ENCODE results near the gene SCYL2. TPM values are rescaled to one million over a fixed set of nuclear protein-coding genes. Genes with fewer than 3 reads are reported as not detected.
"Not testable (repeated sequence)": the region's sequence is repeated elsewhere in the genome, so short reads cannot be mapped to it uniquely, and the experiment has no call there.

The SCYL2 gene
- total RNA-seq, 1 donor from 2014 or later, result 59.8 TPM

- peaks cover 8% of the 10 kb centered on the region for H3K9me3 Mint-ChIP-seq
- no peak for DNase-seq (ENCODE audit: low read depth, low spot score)
- H3K36me3 Mint-ChIP-seq (ENCODE audit: low read depth), result peaks cover 36% of the 10 kb centered on the region
- no peak overlapping the region for H3K4me3 Mint-ChIP-seq
- TF ChIP-seq CTCF (conservative IDR thresholded peaks at IDR 0.05), result no peak
- H3K27ac Mint-ChIP-seq (ENCODE audit: unreplicated experiment), result no peak overlapping the region
- H3K4me1 Mint-ChIP-seq, result no peaks in the 10 kb centered on the region
- no peaks in the 10 kb centered on the region for H3K27me3 Mint-ChIP-seq (ENCODE audit: low read depth)
Observed at GRCh38 chr12:100295764-100296555, 29.0 kb downstream of the SCYL2 start.

GRCh38 chr12:100302081-100302480, 35.1 kb downstream of the SCYL2 start:
- Mint-ChIP-seq H3K4me3 (no peak overlapping the region), H3K9me3 (peaks cover 34% of the 10 kb centered on the region), H3K36me3 (ENCODE audit: low read depth) (peaks cover 78% of the 10 kb centered on the region), H3K27ac (ENCODE audit: unreplicated experiment) (no peak overlapping the region), H3K27me3 (ENCODE audit: low read depth) (no peaks in the 10 kb centered on the region), H3K4me1 (no peaks in the 10 kb centered on the region)
- TF ChIP-seq CTCF (conservative IDR thresholded peaks at IDR 0.05), result no peak
- no peak for DNase-seq (ENCODE audit: low read depth, low spot score)

- no peak overlapping the region for H3K4me3 Mint-ChIP-seq
- no peaks in the 10 kb centered on the region for H3K4me1 Mint-ChIP-seq
- H3K27me3 Mint-ChIP-seq (ENCODE audit: low read depth), result no peaks in the 10 kb centered on the region
- no peak overlapping the region for H3K27ac Mint-ChIP-seq (ENCODE audit: unreplicated experiment)
- H3K36me3 Mint-ChIP-seq (ENCODE audit: low read depth), result peaks cover 87% of the 10 kb centered on the region
- H3K9me3 Mint-ChIP-seq, result peaks cover 34% of the 10 kb centered on the region
- DNase-seq (ENCODE audit: low read depth, low spot score), result no peak
- no peak for TF ChIP-seq CTCF (conservative IDR thresholded peaks at IDR 0.05)
Observed at GRCh38 chr12:100303831-100304230, 36.9 kb downstream of the SCYL2 start.

- not testable (repeated sequence) for DNase-seq (ENCODE audit: low read depth, low spot score); H3K27ac Mint-ChIP-seq (ENCODE audit: unreplicated experiment); H3K4me1 Mint-ChIP-seq; H3K4me3 Mint-ChIP-seq; H3K27me3 Mint-ChIP-seq (ENCODE audit: low read depth)
- H3K9me3 Mint-ChIP-seq, result peaks cover 34% of the 10 kb centered on the region
- peaks cover 88% of the 10 kb centered on the region for H3K36me3 Mint-ChIP-seq (ENCODE audit: low read depth)
Observed at GRCh38 chr12:100304334-100304733, 37.4 kb downstream of the SCYL2 start.

- H3K4me3 Mint-ChIP-seq; DNase-seq (ENCODE audit: low read depth, low spot score); H3K27ac Mint-ChIP-seq (ENCODE audit: unreplicated experiment); H3K27me3 Mint-ChIP-seq (ENCODE audit: low read depth); H3K4me1 Mint-ChIP-seq: not testable (repeated sequence)
- H3K36me3 Mint-ChIP-seq (ENCODE audit: low read depth), result peaks cover 65% of the 10 kb centered on the region
- peaks cover 16% of the 10 kb centered on the region for H3K9me3 Mint-ChIP-seq
Observed at GRCh38 chr12:100308138-100308537, 41.2 kb downstream of the SCYL2 start.

- Mint-ChIP-seq H3K9me3 (peaks cover 4% of the 10 kb centered on the region), H3K4me3 (no peak overlapping the region), H3K4me1 (no peaks in the 10 kb centered on the region), H3K27ac (ENCODE audit: unreplicated experiment) (no peak overlapping the region), H3K36me3 (ENCODE audit: low read depth) (peaks cover 34% of the 10 kb centered on the region), H3K27me3 (ENCODE audit: low read depth) (no peaks in the 10 kb centered on the region)
- no peak for DNase-seq (ENCODE audit: low read depth, low spot score)
- no peak for TF ChIP-seq CTCF (conservative IDR thresholded peaks at IDR 0.05)
Observed at GRCh38 chr12:100311317-100311716, 44.3 kb downstream of the SCYL2 start.

Data from neural crest cell (in vitro differentiated cells).